ENCODE results near the gene IFT88.

IFT88 gene

DNA sequence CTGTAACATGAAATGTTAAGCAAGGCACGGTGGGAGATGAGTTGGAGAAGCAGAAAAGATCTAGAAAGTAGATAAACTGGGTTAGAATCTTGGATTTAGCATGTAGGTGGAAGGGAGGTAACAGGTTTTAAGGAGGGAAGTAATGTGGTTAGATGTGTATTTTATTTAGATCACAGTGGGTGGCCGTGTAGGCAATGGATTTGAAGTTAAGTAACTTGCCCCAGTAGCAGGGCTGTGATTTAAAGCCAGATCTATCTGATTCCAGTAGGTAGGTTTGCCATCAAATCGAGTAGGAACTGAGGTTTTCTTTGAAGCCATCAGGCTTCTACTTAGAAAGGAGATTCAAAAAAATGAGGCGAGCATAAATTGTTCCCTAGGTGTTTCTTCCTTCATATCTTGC, 86.0 kb downstream of the IFT88 start:
- Histone ChIP-seq H2BK15ac (replicated peaks; ENCODE audit: low read depth) (no peak overlapping the region), H4K5ac (ENCODE audit: low read length) (no peak overlapping the region), H3K23ac (ENCODE audit: low read length) (no peak overlapping the region), H2BK5ac (ENCODE audit: low read length) (no peak overlapping the region), H3K4me1 (ENCODE audit: control insufficient read depth, low read depth, low read length) (no peaks in the 10 kb centered on the region), H3K79me1 (ENCODE audit: low read length) (no peaks in the 10 kb centered on the region), H3K4ac (ENCODE audit: low read depth, low read length) (no peak overlapping the region), H3K27me3 (ENCODE audit: insufficient read depth, low read length, poor library complexity) (no peaks in the 10 kb centered on the region), H3K56ac (ENCODE audit: low read length) (no peak overlapping the region), H3K4me2 (ENCODE audit: low read length) (no peak overlapping the region), H3K18ac (ENCODE audit: low read length) (no peak overlapping the region), H3K9ac (ENCODE audit: low read length) (no peak overlapping the region), H3K27ac (ENCODE audit: low read depth, low read length) (no peak overlapping the region), H3K79me2 (ENCODE audit: control insufficient read depth, insufficient read depth, low read length) (no peaks in the 10 kb centered on the region), H3K36me3 (ENCODE audit: control insufficient read depth, insufficient read depth, low read length) (no peaks in the 10 kb centered on the region), H3K4me3 (ENCODE audit: low read length) (no peak overlapping the region), H2BK120ac (ENCODE audit: low read depth, low read length) (no peak overlapping the region), H2AK5ac (ENCODE audit: low read length) (no peak overlapping the region), H4K8ac (ENCODE audit: low read depth, low read length) (no peak overlapping the region)
- no peak for DNase-seq
- 100% methylated on average over 1 of the region's 4 CpGs for WGBS (ENCODE audit: extremely low coverage, insufficient coverage, low lambda C conversion rate)

DNA sequence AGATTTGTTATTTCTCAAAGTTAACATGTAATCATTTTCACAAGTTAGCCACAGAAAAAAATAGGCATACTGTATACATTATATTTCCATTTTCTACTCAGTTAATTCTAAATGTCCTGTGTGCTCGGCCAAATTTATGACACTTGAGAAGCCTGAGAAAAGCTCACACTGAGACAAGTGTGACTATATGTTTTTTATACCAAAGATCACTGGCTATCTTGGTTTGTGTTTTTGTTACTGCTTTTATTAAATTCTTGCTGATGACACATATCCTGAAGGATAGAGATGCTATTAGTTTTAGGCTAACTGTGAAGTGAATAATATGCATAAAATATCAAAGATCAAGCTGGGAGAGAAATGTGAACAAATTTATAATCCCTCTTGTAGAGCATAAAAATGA, 87.2 kb downstream of the IFT88 start:
- H3K27me3 ChIP-seq (ENCODE audit: insufficient read depth, low read length, poor library complexity), result no peaks in the 10 kb centered on the region

DNA sequence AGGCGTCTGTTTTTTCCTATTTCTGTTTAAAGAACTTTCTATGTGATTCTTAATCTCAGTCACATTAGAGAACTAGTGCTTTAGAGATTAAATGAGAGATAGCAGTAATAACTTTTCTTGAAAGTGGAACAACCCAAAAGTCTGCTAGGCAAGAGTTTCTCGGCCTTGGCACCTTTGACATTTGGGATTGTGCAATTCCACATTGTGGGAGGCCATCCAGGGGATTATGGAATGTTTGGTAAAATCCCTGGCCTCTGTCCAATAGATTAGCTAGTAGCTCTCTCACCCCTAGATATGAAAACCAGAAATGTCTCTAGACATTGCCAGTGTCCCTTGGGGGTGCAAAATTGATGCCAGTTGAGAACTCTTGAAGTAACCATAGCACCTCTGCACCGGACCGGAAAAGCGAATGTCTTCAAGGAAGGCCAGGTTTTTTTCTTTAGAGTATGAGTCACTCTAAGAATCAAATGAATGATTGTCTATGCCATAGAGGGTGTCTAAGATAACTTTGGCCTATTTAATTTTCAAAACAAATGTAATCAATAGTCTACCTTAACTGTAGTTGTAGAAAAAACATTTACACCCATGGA, 91.6 kb downstream of the IFT88 start:
- Histone ChIP-seq H3K79me2 (ENCODE audit: control insufficient read depth, insufficient read depth, low read length) (no peaks in the 10 kb centered on the region), H3K27ac (ENCODE audit: low read depth, low read length) (no peak overlapping the region), H3K4me2 (ENCODE audit: low read length) (no peak overlapping the region), H4K8ac (ENCODE audit: low read depth, low read length) (no peak overlapping the region), H2BK15ac (replicated peaks; ENCODE audit: low read depth) (no peak overlapping the region), H4K5ac (ENCODE audit: low read length) (no peak overlapping the region), H3K79me1 (ENCODE audit: low read length) (no peaks in the 10 kb centered on the region), H2BK120ac (ENCODE audit: low read depth, low read length) (no peak overlapping the region), H3K56ac (ENCODE audit: low read length) (no peak overlapping the region), H3K9ac (ENCODE audit: low read length) (no peak overlapping the region), H2BK5ac (ENCODE audit: low read length) (no peak overlapping the region), H3K27me3 (ENCODE audit: insufficient read depth, low read length, poor library complexity) (no peaks in the 10 kb centered on the region), H3K4me3 (ENCODE audit: low read length) (no peak overlapping the region), H3K23ac (ENCODE audit: low read length) (no peak overlapping the region), H3K4me1 (ENCODE audit: control insufficient read depth, low read depth, low read length) (no peaks in the 10 kb centered on the region), H3K36me3 (ENCODE audit: control insufficient read depth, insufficient read depth, low read length) (no peaks in the 10 kb centered on the region), H2AK5ac (ENCODE audit: low read length) (no peak overlapping the region), H3K18ac (ENCODE audit: low read length) (no peak overlapping the region), H3K4ac (ENCODE audit: low read depth, low read length) (no peak overlapping the region)
- DNase-seq, result no peak
- WGBS (ENCODE audit: extremely low coverage, insufficient coverage, low lambda C conversion rate), result no CpG with 5 or more reads among the region's 5 CpGs

More for the DNA sequence above, 87.2 kb downstream of the IFT88 start:
- Histone ChIP-seq H3K4ac (ENCODE audit: low read depth, low read length) (no peak overlapping the region), H4K8ac (ENCODE audit: low read depth, low read length) (no peak overlapping the region), H3K9ac (ENCODE audit: low read length) (no peak overlapping the region), H3K56ac (ENCODE audit: low read length) (no peak overlapping the region), H4K5ac (ENCODE audit: low read length) (no peak overlapping the region), H2BK5ac (ENCODE audit: low read length) (no peak overlapping the region), H3K18ac (ENCODE audit: low read length) (no peak overlapping the region), H3K4me1 (ENCODE audit: control insufficient read depth, low read depth, low read length) (no peaks in the 10 kb centered on the region), H3K4me2 (ENCODE audit: low read length) (no peak overlapping the region), H3K4me3 (ENCODE audit: low read length) (no peak overlapping the region), H3K23ac (ENCODE audit: low read length) (no peak overlapping the region), H3K79me1 (ENCODE audit: low read length) (no peaks in the 10 kb centered on the region), H3K27ac (ENCODE audit: low read depth, low read length) (no peak overlapping the region), H2BK120ac (ENCODE audit: low read depth, low read length) (no peak overlapping the region), H2AK5ac (ENCODE audit: low read length) (no peak overlapping the region), H3K79me2 (ENCODE audit: control insufficient read depth, insufficient read depth, low read length) (no peaks in the 10 kb centered on the region), H3K36me3 (ENCODE audit: control insufficient read depth, insufficient read depth, low read length) (no peaks in the 10 kb centered on the region), H2BK15ac (replicated peaks; ENCODE audit: low read depth) (no peak overlapping the region)
- DNase-seq, result no peak
- WGBS (ENCODE audit: extremely low coverage, insufficient coverage, low lambda C conversion rate), result no CpG with 5 or more reads among the region's 1 CpG

DNA sequence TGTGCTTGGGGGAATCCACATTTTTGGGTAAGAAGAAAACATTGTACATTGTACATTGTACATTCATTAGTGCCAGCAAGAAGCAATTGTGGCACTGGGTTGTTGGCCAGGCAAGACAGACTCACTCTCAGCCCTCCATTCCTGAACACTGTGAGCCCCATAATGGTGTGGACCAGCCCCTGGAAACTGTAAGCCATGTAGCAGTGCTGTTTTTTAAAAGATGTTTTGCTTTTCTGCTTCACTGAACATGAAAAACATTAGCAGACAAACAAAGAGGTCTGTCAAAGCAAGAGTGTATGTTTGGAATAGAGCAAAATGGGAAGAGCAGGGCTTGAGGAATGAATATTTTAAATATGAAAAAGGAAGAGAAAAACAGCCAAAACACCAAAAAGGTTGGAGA, 97.4 kb downstream of the IFT88 start:
- H2BK120ac ChIP-seq (ENCODE audit: low read depth, low read length), result no peak overlapping the region
- no peak overlapping the region for H2BK5ac ChIP-seq (ENCODE audit: low read length)
- no peaks in the 10 kb centered on the region for H3K79me1 ChIP-seq (ENCODE audit: low read length)
- H4K5ac ChIP-seq (ENCODE audit: low read length), result no peak overlapping the region
- no peak overlapping the region for H4K8ac ChIP-seq (ENCODE audit: low read depth, low read length)
- H3K56ac ChIP-seq (ENCODE audit: low read length), result no peak overlapping the region
- H3K18ac ChIP-seq (ENCODE audit: low read length), result no peak overlapping the region
- H3K36me3 ChIP-seq (ENCODE audit: control insufficient read depth, insufficient read depth, low read length), result no peaks in the 10 kb centered on the region
- no peak overlapping the region for H3K4me2 ChIP-seq (ENCODE audit: low read length)
- H2AK5ac ChIP-seq (ENCODE audit: low read length), result no peak overlapping the region
- H3K4me1 ChIP-seq (ENCODE audit: control insufficient read depth, low read depth, low read length), result no peaks in the 10 kb centered on the region
- no peak overlapping the region for H3K4me3 ChIP-seq (ENCODE audit: low read length)
- no peaks in the 10 kb centered on the region for H3K79me2 ChIP-seq (ENCODE audit: control insufficient read depth, insufficient read depth, low read length)
- no peak overlapping the region for H3K9ac ChIP-seq (ENCODE audit: low read length)
- no peak overlapping the region for H3K4ac ChIP-seq (ENCODE audit: low read depth, low read length)
- no peaks in the 10 kb centered on the region for H3K27me3 ChIP-seq (ENCODE audit: insufficient read depth, low read length, poor library complexity)
- DNase-seq, result no peak
- H3K23ac ChIP-seq (ENCODE audit: low read length), result no peak overlapping the region
- H3K27ac ChIP-seq (ENCODE audit: low read depth, low read length), result no peak overlapping the region
- H2BK15ac ChIP-seq (replicated peaks; ENCODE audit: low read depth), result no peak overlapping the region

DNA sequence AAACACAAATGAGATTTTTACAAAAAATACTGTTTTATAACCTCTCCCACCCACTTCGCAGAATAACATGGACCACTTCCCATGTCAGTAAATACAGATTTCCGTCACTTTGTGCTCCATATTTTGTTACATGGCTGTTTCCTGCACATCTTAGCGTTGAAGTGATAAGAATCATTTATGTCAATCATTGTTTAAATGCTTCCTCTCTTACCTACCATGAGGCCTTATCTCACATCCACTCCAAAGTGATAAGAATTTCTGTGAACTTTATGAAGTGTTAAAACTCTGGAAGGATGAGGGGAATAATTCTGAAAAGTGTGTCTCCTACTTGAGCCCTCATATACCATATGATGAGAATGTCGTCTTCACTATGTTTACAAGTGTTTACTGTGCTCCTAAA, 100.0 kb downstream of the IFT88 start:
- no peak overlapping the region for H3K4me2 ChIP-seq (ENCODE audit: low read length)
- H3K4me1 ChIP-seq (ENCODE audit: control insufficient read depth, low read depth, low read length), result no peaks in the 10 kb centered on the region
- H3K27ac ChIP-seq (ENCODE audit: low read depth, low read length), result no peak overlapping the region
- H3K4ac ChIP-seq (ENCODE audit: low read depth, low read length), result no peak overlapping the region
- no peak overlapping the region for H2BK15ac ChIP-seq (replicated peaks; ENCODE audit: low read depth)
- no peak overlapping the region for H3K56ac ChIP-seq (ENCODE audit: low read length)
- H3K79me2 ChIP-seq (ENCODE audit: control insufficient read depth, insufficient read depth, low read length), result no peaks in the 10 kb centered on the region
- H2BK120ac ChIP-seq (ENCODE audit: low read depth, low read length), result no peak overlapping the region
- H3K18ac ChIP-seq (ENCODE audit: low read length), result no peak overlapping the region
- H4K8ac ChIP-seq (ENCODE audit: low read depth, low read length), result no peak overlapping the region
- DNase-seq, result no peak
- H3K9ac ChIP-seq (ENCODE audit: low read length), result no peak overlapping the region
- H3K4me3 ChIP-seq (ENCODE audit: low read length), result no peak overlapping the region
- H3K23ac ChIP-seq (ENCODE audit: low read length), result no peak overlapping the region
- H2AK5ac ChIP-seq (ENCODE audit: low read length), result no peak overlapping the region
- no peak overlapping the region for H2BK5ac ChIP-seq (ENCODE audit: low read length)
- no peaks in the 10 kb centered on the region for H3K36me3 ChIP-seq (ENCODE audit: control insufficient read depth, insufficient read depth, low read length)
- no peaks in the 10 kb centered on the region for H3K27me3 ChIP-seq (ENCODE audit: insufficient read depth, low read length, poor library complexity)
- H3K79me1 ChIP-seq (ENCODE audit: low read length), result no peaks in the 10 kb centered on the region
- no peak overlapping the region for H4K5ac ChIP-seq (ENCODE audit: low read length)
- WGBS (ENCODE audit: extremely low coverage, insufficient coverage, low lambda C conversion rate), result no CpG with 5 or more reads among the region's 4 CpGs

DNA sequence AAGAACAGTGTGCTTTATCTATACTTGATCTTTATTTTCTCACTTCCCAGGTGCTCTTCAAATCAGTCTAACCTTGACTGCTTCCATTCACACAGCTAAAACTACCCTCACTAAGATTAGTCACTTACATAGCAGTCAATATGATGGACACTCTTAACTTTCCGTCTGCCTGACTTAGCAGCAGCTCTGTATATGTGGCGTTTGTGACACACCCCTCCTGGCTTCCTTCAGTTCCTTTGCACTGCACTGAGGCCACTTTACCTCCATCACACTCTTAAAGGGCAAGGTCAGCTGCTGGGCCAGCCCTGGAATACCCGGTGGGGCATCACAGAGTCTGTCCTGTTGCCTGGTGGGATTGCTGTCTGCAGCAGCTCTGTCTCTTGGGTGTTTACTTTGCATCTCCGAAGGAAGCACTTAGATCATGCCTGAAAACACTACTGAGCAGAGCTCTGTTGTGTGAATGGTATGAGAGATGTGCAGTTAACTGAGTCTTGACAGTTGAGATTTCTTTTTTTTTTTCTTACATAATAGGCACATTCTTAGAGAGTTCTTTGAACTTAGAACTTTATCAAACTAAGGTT, 101.0 kb downstream of the IFT88 start:
- no peaks in the 10 kb centered on the region for H3K79me2 ChIP-seq (ENCODE audit: control insufficient read depth, insufficient read depth, low read length)
- no peak overlapping the region for H3K27ac ChIP-seq (ENCODE audit: low read depth, low read length)
- H3K4me2 ChIP-seq (ENCODE audit: low read length), result no peak overlapping the region
- H3K56ac ChIP-seq (ENCODE audit: low read length), result no peak overlapping the region
- H3K9ac ChIP-seq (ENCODE audit: low read length), result no peak overlapping the region
- H3K18ac ChIP-seq (ENCODE audit: low read length), result no peak overlapping the region
- H3K4me3 ChIP-seq (ENCODE audit: low read length), result no peak overlapping the region
- no peak overlapping the region for H2BK120ac ChIP-seq (ENCODE audit: low read depth, low read length)
- H2BK5ac ChIP-seq (ENCODE audit: low read length), result no peak overlapping the region
- no peaks in the 10 kb centered on the region for H3K4me1 ChIP-seq (ENCODE audit: control insufficient read depth, low read depth, low read length)
- DNase-seq, result no peak
- H3K79me1 ChIP-seq (ENCODE audit: low read length), result no peaks in the 10 kb centered on the region
- H3K36me3 ChIP-seq (ENCODE audit: control insufficient read depth, insufficient read depth, low read length), result no peaks in the 10 kb centered on the region
- H4K8ac ChIP-seq (ENCODE audit: low read depth, low read length), result no peak overlapping the region
- no peak overlapping the region for H2AK5ac ChIP-seq (ENCODE audit: low read length)
- H3K23ac ChIP-seq (ENCODE audit: low read length), result no peak overlapping the region
- no peak overlapping the region for H2BK15ac ChIP-seq (replicated peaks; ENCODE audit: low read depth)
- no peak overlapping the region for H3K4ac ChIP-seq (ENCODE audit: low read depth, low read length)
- no CpG with 5 or more reads among the region's 4 CpGs for WGBS (ENCODE audit: extremely low coverage, insufficient coverage, low lambda C conversion rate)
- H3K27me3 ChIP-seq (ENCODE audit: insufficient read depth, low read length, poor library complexity), result no peaks in the 10 kb centered on the region
- H4K5ac ChIP-seq (ENCODE audit: low read length), result no peak overlapping the region
